T-cell (primary cell): ENCODE measurements around the gene RNF10. TPM values are rescaled to one million over a fixed set of nuclear protein-coding genes. Genes with fewer than 3 reads are reported as not detected.

Source experiments
- ATAC-seq, 4 experiments: fragments of 200-7000 bp in 3 of 4; fragments of 150-1000 bp in 1 of 4; cut with Tn5 transposase; replicated peaks in 1 of 4; 1 replicate in 3 of 4; 2 replicates in 1 of 4; pipeline ENCODE4 v1.10.0; 2021; ENCODE audit warnings: moderate library complexity in 3 of 4, mild to moderate bottlenecking in 2 of 4, moderate number of reproducible peaks in 1 of 4
- CTCF ChIA-PET, 2 donors: fragments of 300-600 bp; sonication (Branson Sonifier 250); formaldehyde crosslinking; loops; one replicate each; lab custom pipeline; 2022; ENCODE audit warnings: antibody characterized with exemption in 2 of 2; lab: Charles Lee
- POLR2A ChIA-PET, 2 donors: fragments of 300-600 bp; sonication (Branson Sonifier 250); formaldehyde crosslinking; loops; one replicate each; lab custom pipeline; 2022; ENCODE audit warnings: antibody characterized with exemption in 2 of 2; lab: Charles Lee
- DNase-seq, 35 experiments: peaks; one replicate each; pipeline versions ENCODE4 v3.0.0 to v3.0.0-alpha.2; 2013 to 2023
- H3K27ac ChIP-seq: one replicate; pipeline ENCODE4 v1.5.1; 2013; ENCODE audit warnings: low read length
- H3K27me3 ChIP-seq, 2 experiments: replicated peaks in 1 of 2; 1 replicate in 1 of 2; 2 replicates in 1 of 2; pipeline versions ENCODE4 v1.6.1 to v1.7.0; 2013; ENCODE audit warnings: low read length in 1 of 2, mixed read lengths in 1 of 2; ENCODE audit not compliant: control insufficient read depth in 2 of 2, insufficient read depth in 2 of 2; ENCODE audit errors: extremely low read depth in 1 of 2
- H3K36me3 ChIP-seq, 2 donors: 1 replicate in 1 of 2; 2 replicates in 1 of 2; pipeline versions ENCODE4 v1.6.1 to v1.7.0; 2013; ENCODE audit warnings: low read length in 1 of 2; ENCODE audit not compliant: control insufficient read depth in 2 of 2, insufficient read depth in 1 of 2; ENCODE audit errors: extremely low read depth in 1 of 2
- H3K4me1 ChIP-seq, 2 experiments: 1 replicate in 1 of 2; 2 replicates in 1 of 2; pipeline versions ENCODE4 v1.6.1 to v1.7.0; 2013; ENCODE audit warnings: low read length in 2 of 2, mixed read lengths in 1 of 2; ENCODE audit not compliant: insufficient read depth in 2 of 2, control insufficient read depth in 1 of 2; ENCODE audit errors: extremely low read depth in 1 of 2
- H3K4me3 ChIP-seq, 2 donors: 1 replicate in 1 of 2; 2 replicates in 1 of 2; pipeline versions ENCODE4 v1.5.1 to v1.7.0; 2013; ENCODE audit warnings: mild to moderate bottlenecking in 2 of 2, low read length in 1 of 2, moderate library complexity in 1 of 2; ENCODE audit not compliant: control insufficient read depth in 1 of 2; ENCODE audit errors: extremely low read depth in 1 of 2
- H3K9me3 ChIP-seq: 2 replicates; pipeline ENCODE4 v1.7.0; 2013
- H3K27ac Mint-ChIP-seq, 2 donors: one replicate each; pipeline ENCODE4 v1.8.0; 2020 to 2021; ENCODE audit warnings: mild to moderate bottlenecking in 2 of 2, mixed read lengths in 2 of 2
- H3K27me3 Mint-ChIP-seq, 2 donors: one replicate each; pipeline ENCODE4 v1.8.0; 2021 to 2022; ENCODE audit warnings: mixed read lengths in 2 of 2
- H3K36me3 Mint-ChIP-seq: one replicate; pipeline ENCODE4 v1.8.0; 2021; ENCODE audit warnings: mixed read lengths
- H3K4me1 Mint-ChIP-seq, 3 donors: one replicate each; pipeline ENCODE4 v1.8.0; 2020 to 2022; ENCODE audit warnings: mixed read lengths in 3 of 3, mild to moderate bottlenecking in 1 of 3
- H3K4me3 Mint-ChIP-seq, 3 donors: one replicate each; pipeline ENCODE4 v1.8.0; 2020 to 2022; ENCODE audit warnings: mild to moderate bottlenecking in 3 of 3, mixed read lengths in 3 of 3, moderate library complexity in 3 of 3
- H3K9me3 Mint-ChIP-seq, 3 donors: one replicate each; pipeline ENCODE4 v1.8.0; 2020 to 2022; ENCODE audit warnings: mixed read lengths in 3 of 3
- WGBS: methylation state at CpG from one replicate; pipeline ENCODE4 v1.1.5; 2013; ENCODE audit warnings: missing lambda C conversion rate; ENCODE audit not compliant: insufficient coverage; 5-methylcytosine and 5-hydroxymethylcytosine counted together
- total RNA-seq, 35 experiments: library from RNA in 6 of 35; stranded (reverse) in 6 of 35; fragments of 120-200 nt in 1 of 35; gene quantifications; one replicate each; pipeline versions ENCODE4 v1.2.1 to v1.2.4 and lab custom pipeline; 2013 to 2026

The RNF10 gene
- total RNA-seq, 5 donors from 2014 or later (not counting 1 experiment from before 2014, with no cell fraction given): 204 to 348 (median 222) TPM

GRCh38 chr12:120540445-120540844, 6.3 kb downstream of the RNF10 start:
- peak overlapping the region in 1 of 2 donors; percentile 57 for H3K27ac Mint-ChIP-seq
- POLR2A ChIA-PET: no interaction called here
- no peaks in the 10 kb centered on the region for H3K9me3 Mint-ChIP-seq
- ATAC-seq: no peak
- Histone ChIP-seq H3K9me3 (no peaks in the 10 kb centered on the region), H3K4me1 (peaks cover 36 to 60% of the 10 kb centered on the region in 2 experiments), H3K27ac (no peak overlapping the region), H3K4me3 (no peak overlapping the region), H3K27me3 (no peaks in the 10 kb centered on the region), H3K36me3 (peaks cover 4 to 17% of the 10 kb centered on the region in 2 donors)
- 33% methylated on average over 3 of the region's 3 CpGs for WGBS
- H3K27me3 Mint-ChIP-seq: no peaks in the 10 kb centered on the region
- peaks cover 9% of the 10 kb centered on the region for H3K36me3 Mint-ChIP-seq
- CTCF ChIA-PET: interaction anchor here in 1 of 2 donors (0.7 kb wide), 1 partner anchor 109 kb away, joined by 3 read pairs; no protein-coding TSS in a partner anchor
- no peak for DNase-seq
- peaks cover 74 to 90% (median 88%) of the 10 kb centered on the region in 3 donors for H3K4me1 Mint-ChIP-seq
- H3K4me3 Mint-ChIP-seq: peak overlapping the region in 2 of 3 donors; percentile 41 to 97

GRCh38 chr12:120542166-120542565, 8.0 kb downstream of the RNF10 start:
- Histone ChIP-seq H3K27me3 (no peaks in the 10 kb centered on the region), H3K4me1 (peaks cover 21 to 50% of the 10 kb centered on the region in 2 experiments), H3K27ac (no peak overlapping the region), H3K4me3 (no peak overlapping the region), H3K9me3 (no peaks in the 10 kb centered on the region), H3K36me3 (peaks cover 4 to 30% of the 10 kb centered on the region in 2 donors)
- H3K27ac Mint-ChIP-seq: no peak overlapping the region
- H3K27me3 Mint-ChIP-seq: no peaks in the 10 kb centered on the region
- H3K4me1 Mint-ChIP-seq: peaks cover 62 to 85% (median 78%) of the 10 kb centered on the region in 3 donors
- ChIA-PET POLR2A (no interaction called here), CTCF (no interaction called here)
- peaks cover 13% of the 10 kb centered on the region for H3K36me3 Mint-ChIP-seq
- peak overlapping the region in 1 of 3 donors; percentile 15 for H3K4me3 Mint-ChIP-seq
- H3K9me3 Mint-ChIP-seq: no peaks in the 10 kb centered on the region
- no peak for DNase-seq
- ATAC-seq: no peak
- 94% methylated on average over 4 of the region's 5 CpGs for WGBS

- Mint-ChIP-seq H3K27me3 (no peaks in the 10 kb centered on the region), H3K9me3 (no peaks in the 10 kb centered on the region), H3K4me1 (peaks cover 37 to 59% (median 53%) of the 10 kb centered on the region in 3 donors), H3K27ac (no peak overlapping the region), H3K4me3 (no peak overlapping the region), H3K36me3 (peaks cover 10% of the 10 kb centered on the region)
- Histone ChIP-seq H3K27ac (no peak overlapping the region), H3K4me1 (peaks cover 0 to 32% of the 10 kb centered on the region in 2 experiments), H3K4me3 (no peak overlapping the region), H3K36me3 (peaks cover 9 to 49% of the 10 kb centered on the region in 2 donors), H3K27me3 (no peaks in the 10 kb centered on the region), H3K9me3 (no peaks in the 10 kb centered on the region)
- no CpG with 5 or more reads among the region's 3 CpGs for WGBS
- ChIA-PET CTCF (no interaction called here), POLR2A (interaction anchor here (0.7 kb wide), 2 partner anchors 10 kb away, joined by 3 to 8 read pairs; a partner anchor contains a TSS)
- ATAC-seq (no peak), DNase-seq (no peak)
Measured at GRCh38 chr12:120544691-120545090, 10.5 kb downstream of the RNF10 start.

GRCh38 chr12:120546050-120546386, 11.9 kb downstream of the RNF10 start:
- Histone ChIP-seq H3K27ac (no peak overlapping the region), H3K9me3 (no peaks in the 10 kb centered on the region), H3K36me3 (peaks cover 9 to 56% of the 10 kb centered on the region in 2 donors), H3K27me3 (no peaks in the 10 kb centered on the region), H3K4me1 (peaks cover 0 to 25% of the 10 kb centered on the region in 2 experiments), H3K4me3 (no peak overlapping the region)
- DNase-seq (no peak), ATAC-seq (no peak)
- H3K36me3 Mint-ChIP-seq: peaks cover 10% of the 10 kb centered on the region
- H3K4me3 Mint-ChIP-seq: no peak overlapping the region
- no peak overlapping the region for H3K27ac Mint-ChIP-seq
- WGBS: no CpG with 5 or more reads among the region's 3 CpGs
- no peaks in the 10 kb centered on the region for H3K9me3 Mint-ChIP-seq
- POLR2A ChIA-PET: interaction anchor here in 1 of 2 donors (0.8 kb wide), 1 partner anchor 86 kb away, joined by 4 read pairs; no protein-coding TSS in a partner anchor
- CTCF ChIA-PET: no interaction called here
- H3K27me3 Mint-ChIP-seq: no peaks in the 10 kb centered on the region
- peaks cover 28 to 47% (median 42%) of the 10 kb centered on the region in 3 donors for H3K4me1 Mint-ChIP-seq

GRCh38 chr12:120554678-120555077, 20.5 kb downstream of the RNF10 start:
- H3K4me1 Mint-ChIP-seq: peaks cover 8 to 28% (median 20%) of the 10 kb centered on the region in 3 donors
- CTCF ChIA-PET: no interaction called here
- no peak overlapping the region for H3K4me3 Mint-ChIP-seq
- H3K27ac ChIP-seq: no peak overlapping the region
- no peak overlapping the region for H3K4me3 ChIP-seq
- H3K27ac Mint-ChIP-seq: no peak overlapping the region
- peaks cover 25% of the 10 kb centered on the region for H3K36me3 Mint-ChIP-seq
- H3K4me1 ChIP-seq: peaks cover 0 to 11% of the 10 kb centered on the region in 2 experiments
- DNase-seq: no peak
- no CpG with 5 or more reads among the region's 1 CpG for WGBS
- no peak for ATAC-seq
- POLR2A ChIA-PET: interaction anchor here (0.5 to 0.6 kb wide), 3 partner anchors 14 to 616 kb away, joined by 3 to 4 read pairs (median 3); no protein-coding TSS in a partner anchor
- H3K27me3 ChIP-seq: no peaks in the 10 kb centered on the region
- H3K9me3 ChIP-seq: no peaks in the 10 kb centered on the region
- H3K9me3 Mint-ChIP-seq: no peaks in the 10 kb centered on the region
- H3K27me3 Mint-ChIP-seq: no peaks in the 10 kb centered on the region
- peaks cover 24 to 70% of the 10 kb centered on the region in 2 donors for H3K36me3 ChIP-seq

- Mint-ChIP-seq H3K4me1 (peaks cover 0 to 17% (median 9%) of the 10 kb centered on the region in 3 donors), H3K9me3 (no peaks in the 10 kb centered on the region), H3K27me3 (no peaks in the 10 kb centered on the region), H3K27ac (no peak overlapping the region), H3K36me3 (peaks cover 41% of the 10 kb centered on the region), H3K4me3 (no peak overlapping the region)
- WGBS: 78% methylated on average over 1 of the region's 2 CpGs
- no peaks in the 10 kb centered on the region for H3K9me3 ChIP-seq
- no peak for DNase-seq
- no peak overlapping the region for H3K4me3 ChIP-seq
- H3K27me3 ChIP-seq: no peaks in the 10 kb centered on the region
- H3K4me1 ChIP-seq: peaks cover 0 to 2% of the 10 kb centered on the region in 2 experiments
- no peak overlapping the region for H3K27ac ChIP-seq
- POLR2A ChIA-PET: no interaction called here
- no peak for ATAC-seq
- CTCF ChIA-PET: no interaction called here
- H3K36me3 ChIP-seq: peaks cover 21 to 78% of the 10 kb centered on the region in 2 donors
Measured at GRCh38 chr12:120557589-120557988, 23.4 kb downstream of the RNF10 start.
